Urinary bladder (tissue), 4 donors: ENCODE results near the gene WNT6. TPM values are rescaled to one million over a fixed set of nuclear protein-coding genes. Genes with fewer than 3 reads are reported as not detected.
A peak's percentile ranks its signal among the peaks of the same experiment; 100 is the strongest.

Experiments
- DNase-seq: peaks from one replicate; pipeline ENCODE4 v3.0.0-alpha.2; 2015; ENCODE audit errors: extremely low spot score
- H3K27ac ChIP-seq: one replicate; pipeline ENCODE4 v1.5.1; 2013; ENCODE audit warnings: low read depth, mild to moderate bottlenecking, moderate library complexity
- H3K36me3 ChIP-seq: one replicate; pipeline ENCODE4 v1.6.1; 2013; ENCODE audit warnings: mild to moderate bottlenecking, moderate library complexity; ENCODE audit not compliant: insufficient read depth
- H3K4me1 ChIP-seq: one replicate; pipeline ENCODE4 v1.6.1; 2013; ENCODE audit warnings: mild to moderate bottlenecking, moderate library complexity; ENCODE audit not compliant: insufficient read depth
- H3K4me3 ChIP-seq: one replicate; pipeline ENCODE4 v1.5.1; 2013; ENCODE audit warnings: low read depth, low read length
- WGBS: extraction: QIAGEN DNeasy Blood & Tissue Kit; methylation state at CpG from one replicate; pipeline ENCODE4 v1.1.7; 2013; 5-methylcytosine and 5-hydroxymethylcytosine counted together
- polyA plus RNA-seq: library from polyadenylated mRNA; stranded (reverse); fragments of 200-250 nt; gene quantifications from one replicate; pipeline ENCODE4 v1.2.3, GENCODE V29; 2013
- small RNA-seq: library from RNA; depleted of rRNA; stranded (forward); fragments of <200 nt; gene quantifications from one replicate; pipeline ENCODE3, GENCODE V24; 2014
- total RNA-seq: library from RNA; depleted of rRNA; stranded (reverse); fragments of >200 nt; gene quantifications from one replicate; pipeline ENCODE4 v1.2.3, GENCODE V29; 2014
- donor health status: healthy with polysubstance abuse.
- donor health status: healthy.

Gene WNT6
- total and polyA plus RNA-seq, 2 donors: 0.16 to 3.0 TPM

GRCh38 chr2:218908721-218909619 is 49.4 kb downstream of the WNT6 start:
- Histone ChIP-seq H3K27ac (no peak overlapping the region), H3K4me3 (peak overlapping the region; percentile 27), H3K4me1 (peaks cover 2% of the 10 kb centered on the region), H3K36me3 (no peaks in the 10 kb centered on the region)
- WGBS: 2% methylated on average over 58 of the region's 58 CpGs
- peak; percentile 77 for DNase-seq

GRCh38 chr2:218910741-218911140 is 51.1 kb downstream of the WNT6 start:
- WGBS: 93% methylated on average over 6 of the region's 6 CpGs

GRCh38 chr2:218920504-218920903 is 60.9 kb downstream of the WNT6 start:
- no peaks in the 10 kb centered on the region for H3K4me1 ChIP-seq
- no peak for DNase-seq
- 84% methylated on average over 1 of the region's 1 CpG for WGBS
- H3K27ac ChIP-seq: no peak overlapping the region
- no peak overlapping the region for H3K4me3 ChIP-seq
- no peaks in the 10 kb centered on the region for H3K36me3 ChIP-seq

More at GRCh38 chr2:218910741-218911140, 51.1 kb downstream of the WNT6 start:
- Histone ChIP-seq H3K4me3 (no peak overlapping the region), H3K36me3 (no peaks in the 10 kb centered on the region), H3K27ac (no peak overlapping the region), H3K4me1 (peaks cover 2% of the 10 kb centered on the region)
- DNase-seq: no peak

Small RNA genes within 50 kb of the gene (small RNA-seq; reads per million reads assigned to genes)
- not detected for gene RNU6-642P

Other genes starting within 250 kb of the WNT6 start
- 8.5 TPM for gene ZNF142, start 200.2 kb upstream of the WNT6 start, total RNA-seq
- gene ZNF142, start 200.2 kb upstream of the WNT6 start, polyA plus RNA-seq: 12.8 TPM
- gene BCS1L, start 200.1 kb upstream of the WNT6 start, total RNA-seq: 24.3 TPM
- gene BCS1L, start 200.1 kb upstream of the WNT6 start, polyA plus RNA-seq: 39.5 TPM
- 20.6 TPM for gene RNF25, start 187.8 kb upstream of the WNT6 start, total RNA-seq
- 29.0 TPM for gene RNF25, start 187.8 kb upstream of the WNT6 start, polyA plus RNA-seq
- gene STK36, start 187.7 kb upstream of the WNT6 start, total RNA-seq: 48.6 TPM
- gene STK36, start 187.7 kb upstream of the WNT6 start, polyA plus RNA-seq: 17.9 TPM
- gene TTLL4, start 149.0 kb upstream of the WNT6 start, total RNA-seq: 8.8 TPM
- 9.0 TPM for gene TTLL4, start 149.0 kb upstream of the WNT6 start, polyA plus RNA-seq
- gene CYP27A1, start 77.7 kb upstream of the WNT6 start, total RNA-seq: 10.3 TPM
- 41.1 TPM for gene CYP27A1, start 77.7 kb upstream of the WNT6 start, polyA plus RNA-seq
- 1.2 TPM for gene PRKAG3, start 28.0 kb upstream of the WNT6 start, total RNA-seq
- gene PRKAG3, start 28.0 kb upstream of the WNT6 start, polyA plus RNA-seq: not detected
- 1.9 TPM for gene WNT10A, start 21.0 kb downstream of the WNT6 start, total RNA-seq
- 1.2 TPM for gene WNT10A, start 21.0 kb downstream of the WNT6 start, polyA plus RNA-seq
- 0.16 TPM for gene CDK5R2, start 99.9 kb downstream of the WNT6 start, total RNA-seq
- 0.23 TPM for gene CDK5R2, start 99.9 kb downstream of the WNT6 start, polyA plus RNA-seq
- not detected for gene FEV, start 125.4 kb downstream of the WNT6 start, total RNA-seq
- gene FEV, start 125.4 kb downstream of the WNT6 start, polyA plus RNA-seq: not detected
- not detected for gene CRYBA2, start 133.6 kb downstream of the WNT6 start, total RNA-seq
- gene CRYBA2, start 133.6 kb downstream of the WNT6 start, polyA plus RNA-seq: not detected
- not detected for gene CFAP65, start 181.7 kb downstream of the WNT6 start, total RNA-seq
- gene CFAP65, start 181.7 kb downstream of the WNT6 start, polyA plus RNA-seq: not detected
- gene IHH, start 201.1 kb downstream of the WNT6 start, total RNA-seq: not detected
- 0.13 TPM for gene IHH, start 201.1 kb downstream of the WNT6 start, polyA plus RNA-seq